HG02970 (cell line): Measurements from ENCODE around the gene MYOG.

Experiments used
- ATAC-seq: cut with Tn5 transposase; IDR thresholded peaks from one replicate; pipeline ENCODE4 v1.9.1; 2021; ENCODE audit warnings: mild to moderate bottlenecking, moderate library complexity, moderate number of reproducible peaks; ENCODE audit not compliant: unreplicated experiment, low FRiP score

MYOG gene

GRCh38 chr1:203035111-203036000, 50.5 kb downstream of the MYOG start:
- no peak for ATAC-seq

GRCh38 chr1:203034422-203035110, 51.2 kb downstream of the MYOG start:
- ATAC-seq, result no peak

DNA sequence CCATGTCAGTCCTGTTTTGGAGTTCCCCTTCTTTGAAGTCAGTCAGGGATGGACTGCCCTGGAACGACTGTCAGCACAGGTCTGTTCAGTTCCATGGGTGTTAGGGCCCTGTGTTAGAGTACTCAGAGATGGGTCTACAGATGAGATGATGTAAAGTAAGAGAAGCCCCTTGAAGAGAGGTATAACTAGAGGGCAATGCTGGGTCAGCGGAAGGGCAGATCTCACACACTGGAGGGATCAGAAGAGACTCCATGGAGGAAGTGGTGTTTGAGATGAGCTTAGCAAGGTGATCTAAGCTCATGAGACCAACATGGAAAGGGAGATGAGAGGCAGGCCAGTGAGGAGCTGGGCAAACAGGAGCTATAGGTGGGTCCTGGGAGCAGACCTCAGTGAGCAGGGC, 51.9 kb downstream of the MYOG start:
- no peak for ATAC-seq

GRCh38 chr1:203033287-203033686, 52.5 kb downstream of the MYOG start:
- no peak for ATAC-seq
